Measurements from ENCODE around the gene ACKR4. TPM values are rescaled to one million over a fixed set of nuclear protein-coding genes. Genes with fewer than 3 reads are reported as not detected.
A peak's percentile ranks its signal among the peaks of the same experiment; 100 is the strongest.
"Not testable (repeated sequence)": the region's sequence is repeated elsewhere in the genome, so short reads cannot be mapped to it uniquely, and the experiment has no call there.

ACKR4 gene
- total RNA-seq, 1 donor from 2014 or later, result 8.5 TPM

GRCh38 chr3:132606085-132606484, 9.0 kb downstream of the ACKR4 start:
- Histone ChIP-seq H3K4me3 (no peak overlapping the region), H3K4me1 (peaks cover 4% of the 10 kb centered on the region), H3K36me3 (peaks cover 30% of the 10 kb centered on the region), H3K9me3 (peaks cover 6% of the 10 kb centered on the region), H3K27ac (peak overlapping the region; percentile 65), H3K27me3 (ENCODE audit: low read depth) (no peaks in the 10 kb centered on the region)
- intact Hi-C loops (cut with DNase I), result no loop called here
- no peak for TF ChIP-seq CTCF (IDR thresholded peaks at IDR 0.05)
- DNase-seq (no peak), ATAC-seq (peak in 1 of 2 donors; percentile 94)

GRCh38 chr3:132606620-132607019, 9.6 kb downstream of the ACKR4 start:
- Histone ChIP-seq H3K27ac (peak overlapping the region; percentile 25), H3K36me3 (peaks cover 30% of the 10 kb centered on the region)
- H3K4me1 ChIP-seq; H3K9me3 ChIP-seq; intact Hi-C loops (cut with DNase I); H3K27me3 ChIP-seq (ENCODE audit: low read depth); H3K4me3 ChIP-seq: not testable (repeated sequence)
- ATAC-seq, result peak in 1 of 2 donors; percentile 67
- DNase-seq, result peak; percentile 46

- DNase-seq; H3K27ac ChIP-seq; intact Hi-C loops (cut with DNase I); H3K36me3 ChIP-seq; ATAC-seq; H3K27me3 ChIP-seq (ENCODE audit: low read depth); H3K9me3 ChIP-seq; H3K4me1 ChIP-seq; H3K4me3 ChIP-seq: not testable (repeated sequence)
These were observed 18.2 kb downstream of the ACKR4 start for GRCh38 chr3:132615301-132615700.

- no peaks in the 10 kb centered on the region for H3K27me3 ChIP-seq (ENCODE audit: low read depth)
- H3K27ac ChIP-seq, result no peak overlapping the region
- intact Hi-C loops (cut with DNase I), result no loop called here
- no peak for DNase-seq
- no peak for ATAC-seq
- peaks cover 4% of the 10 kb centered on the region for H3K36me3 ChIP-seq
- no peak overlapping the region for H3K4me3 ChIP-seq
- TF ChIP-seq CTCF (IDR thresholded peaks at IDR 0.05), result no peak
- no peaks in the 10 kb centered on the region for H3K4me1 ChIP-seq
- H3K9me3 ChIP-seq, result no peaks in the 10 kb centered on the region
These were observed 18.8 kb downstream of the ACKR4 start for GRCh38 chr3:132615881-132616280.

GRCh38 chr3:132616780-132617179, 19.7 kb downstream of the ACKR4 start:
- DNase-seq (no peak), ATAC-seq (no peak)
- Histone ChIP-seq H3K4me1 (no peaks in the 10 kb centered on the region), H3K27me3 (ENCODE audit: low read depth) (no peaks in the 10 kb centered on the region), H3K4me3 (no peak overlapping the region), H3K9me3 (no peaks in the 10 kb centered on the region), H3K36me3 (peaks cover 4% of the 10 kb centered on the region), H3K27ac (no peak overlapping the region)
- TF ChIP-seq CTCF (IDR thresholded peaks at IDR 0.05), result no peak
- intact Hi-C loops (cut with DNase I), result no loop called here

- no peaks in the 10 kb centered on the region for H3K27me3 ChIP-seq (ENCODE audit: low read depth)
- no peak overlapping the region for H3K4me3 ChIP-seq
- H3K4me1 ChIP-seq, result no peaks in the 10 kb centered on the region
- intact Hi-C loops (cut with DNase I), result no loop called here
- H3K9me3 ChIP-seq, result no peaks in the 10 kb centered on the region
- DNase-seq (no peak), ATAC-seq (no peak)
- H3K27ac ChIP-seq, result no peak overlapping the region
- no peak for TF ChIP-seq CTCF (IDR thresholded peaks at IDR 0.05)
- H3K36me3 ChIP-seq, result peaks cover 19% of the 10 kb centered on the region
These were observed 25.1 kb downstream of the ACKR4 start for GRCh38 chr3:132622148-132622547.

GRCh38 chr3:132622761-132623160, 25.7 kb downstream of the ACKR4 start:
- Histone ChIP-seq H3K4me1 (no peaks in the 10 kb centered on the region), H3K27ac (no peak overlapping the region), H3K36me3 (peaks cover 23% of the 10 kb centered on the region), H3K27me3 (ENCODE audit: low read depth) (no peaks in the 10 kb centered on the region), H3K4me3 (no peak overlapping the region), H3K9me3 (no peaks in the 10 kb centered on the region)
- DNase-seq (no peak), ATAC-seq (no peak)
- no peak for TF ChIP-seq CTCF (IDR thresholded peaks at IDR 0.05)
- intact Hi-C loops (cut with DNase I), result no loop called here
